Heart left ventricle (tissue), 13 donors: ENCODE data around the gene ACAD10.
"Not testable (repeated sequence)": the region's sequence is repeated elsewhere in the genome, so short reads cannot be mapped to it uniquely, and the experiment has no call there.

Source experiments
- POLR2A ChIP-seq, 2 donors: fragments of 450-650 bp; IDR thresholded peaks; one replicate each; pipeline ENCODE4 v1.6.1; 2017; ENCODE audit warnings: antibody characterized with exemption in 2 of 2, mild to moderate bottlenecking in 2 of 2, moderate library complexity in 2 of 2
- TF ChIP-seq, protein P1 (sequence below), 12 donors: fragments of 200-600 bp; sonication (generic) in 4 of 12; IDR thresholded peaks; one replicate each; pipeline versions ENCODE4 v1.5.0 to v1.8.0; 2018 to 2022; ENCODE audit warnings: antibody characterized with exemption in 12 of 12, mild to moderate bottlenecking in 5 of 12
- donor health status: ischemic (EF 13 %, LVEDD 7.1; RV severe dilation, severe dysfunction).
- donor health status: DM: no; HTN: yes; CAD: no.
- donor health status: DM: no; HTN: no; CAD: no.
- donor health status: ischemic (EF 25% LVEDD 6.9; RV normal size, moderate dysfunction).
- donor health status: ischemic (EF 25% LVEDD 5.7; RV mildly dilated, moderate dysfunction).
- donor health status: ischemic (EF 35%, LVEDD 5.7; RV mildly dilated, moderate dysfunction).
- donor health status: nonischemic (EF 11% LVEDD 7.7; RV severe dilation, severe dysfunction).
- donor health status: DM: yes; HTN: yes; CAD: no.
- donor health status: PGD.
- donor health status: ischemic (EF 29% LVEDD 5.4; RV normal size, mild dysfunction).
- donor health status: nonischemic (EF 23%, LVEDD 6.1; RV moderate dilation, normal function).

DNA sequence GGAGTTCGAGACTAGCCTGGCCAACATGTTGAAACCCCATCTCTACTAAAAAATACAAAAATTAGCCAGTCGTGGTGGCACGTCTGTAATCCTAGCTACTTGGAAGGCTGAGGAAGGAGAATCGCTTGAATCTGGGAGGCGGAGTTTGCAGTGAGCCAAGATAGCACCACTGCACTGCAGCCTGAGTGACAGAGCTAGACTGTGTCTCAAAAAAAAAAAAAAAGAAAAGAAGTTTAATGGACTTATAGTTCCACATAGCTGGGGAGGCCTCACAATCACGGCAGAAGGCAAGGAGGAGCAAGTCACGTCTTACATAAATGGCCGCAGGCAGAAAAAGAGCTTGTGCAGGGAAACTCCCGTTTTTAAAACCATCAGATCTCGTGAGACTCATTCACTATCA, 77.7 kb downstream of the ACAD10 start:
- TF ChIP-seq, protein P1, sequence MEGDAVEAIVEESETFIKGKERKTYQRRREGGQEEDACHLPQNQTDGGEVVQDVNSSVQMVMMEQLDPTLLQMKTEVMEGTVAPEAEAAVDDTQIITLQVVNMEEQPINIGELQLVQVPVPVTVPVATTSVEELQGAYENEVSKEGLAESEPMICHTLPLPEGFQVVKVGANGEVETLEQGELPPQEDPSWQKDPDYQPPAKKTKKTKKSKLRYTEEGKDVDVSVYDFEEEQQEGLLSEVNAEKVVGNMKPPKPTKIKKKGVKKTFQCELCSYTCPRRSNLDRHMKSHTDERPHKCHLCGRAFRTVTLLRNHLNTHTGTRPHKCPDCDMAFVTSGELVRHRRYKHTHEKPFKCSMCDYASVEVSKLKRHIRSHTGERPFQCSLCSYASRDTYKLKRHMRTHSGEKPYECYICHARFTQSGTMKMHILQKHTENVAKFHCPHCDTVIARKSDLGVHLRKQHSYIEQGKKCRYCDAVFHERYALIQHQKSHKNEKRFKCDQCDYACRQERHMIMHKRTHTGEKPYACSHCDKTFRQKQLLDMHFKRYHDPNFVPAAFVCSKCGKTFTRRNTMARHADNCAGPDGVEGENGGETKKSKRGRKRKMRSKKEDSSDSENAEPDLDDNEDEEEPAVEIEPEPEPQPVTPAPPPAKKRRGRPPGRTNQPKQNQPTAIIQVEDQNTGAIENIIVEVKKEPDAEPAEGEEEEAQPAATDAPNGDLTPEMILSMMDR (IDR thresholded peaks at IDR 0.05): not testable (repeated sequence)
- not testable (repeated sequence) for TF ChIP-seq POLR2A (IDR thresholded peaks at IDR 0.05)
